ENCODE results near the gene STING1. TPM values are rescaled to one million over a fixed set of nuclear protein-coding genes. Genes with fewer than 3 reads are reported as not detected.

Gene STING1
- total and polyA plus RNA-seq, 7 donors = 4.4 to 13.2 (median 7.1) TPM

- 43 to 87% (median 59%) methylated on average over 1 of the region's 1 CpG for WGBS, 3 donors
- peak overlapping the region; percentile 59 for H3K27ac ChIP-seq
- H3K27me3 ChIP-seq (ENCODE audit: insufficient read depth in 3 of 3, low read length in 2 of 3) = no peaks in the 10 kb centered on the region
Observed at GRCh38 chr5:139460455-139460854, 22.1 kb downstream of the STING1 start.

GRCh38 chr5:139459451-139459934 lies 23.1 kb downstream of the STING1 start:
- peak overlapping the region; percentile 59 for H3K27ac ChIP-seq
- no peaks in the 10 kb centered on the region for H3K4me1 ChIP-seq
- 76 to 81% (median 80%) methylated on average over 8 of the region's 8 CpGs for WGBS, 3 donors
- H3K9me3 ChIP-seq = no peaks in the 10 kb centered on the region
- TF ChIP-seq CTCF (IDR thresholded peaks at IDR 0.05) = no peak
- intact Hi-C loops (cut with DNase I) = loop anchor here in 1 of 2 donors (5.0 kb wide), 1 partner anchor 33 kb away; no protein-coding TSS in a partner anchor
- H3K36me3 ChIP-seq (ENCODE audit: insufficient read depth in 1 of 2, low read depth in 1 of 2) = no peaks in the 10 kb centered on the region
- peak in 1 of 4 donors; percentile 21 for ATAC-seq
- H3K27me3 ChIP-seq (ENCODE audit: insufficient read depth in 3 of 3, low read length in 2 of 3) = no peaks in the 10 kb centered on the region
- H3K4me3 ChIP-seq = peak overlapping the region; percentile 38
- DNase-seq = no peak

More at GRCh38 chr5:139460455-139460854, 22.1 kb downstream of the STING1 start:
- intact Hi-C loops (cut with DNase I) = no loop called here
- H3K36me3 ChIP-seq (ENCODE audit: insufficient read depth in 1 of 2, low read depth in 1 of 2) = no peaks in the 10 kb centered on the region
- DNase-seq = no peak
- peak overlapping the region; percentile 58 for H3K4me3 ChIP-seq
- no peak for ATAC-seq
- H3K4me1 ChIP-seq = no peaks in the 10 kb centered on the region
- no peak for TF ChIP-seq CTCF (IDR thresholded peaks at IDR 0.05)
- H3K9me3 ChIP-seq = no peaks in the 10 kb centered on the region

- intact Hi-C loops (cut with DNase I) = loop anchor here in 1 of 2 donors (5.0 kb wide), 1 partner anchor 34 kb away; no protein-coding TSS in a partner anchor
- no peaks in the 10 kb centered on the region for H3K9me3 ChIP-seq
- no peaks in the 10 kb centered on the region for H3K27me3 ChIP-seq (ENCODE audit: insufficient read depth in 3 of 3, low read length in 2 of 3)
- H3K27ac ChIP-seq = peak overlapping the region; percentile 59
- ATAC-seq = peak in 3 of 4 donors; percentile 41 to 58 (median 41)
- 66 to 71% (median 67%) methylated on average over 8 of the region's 8 CpGs for WGBS, 3 donors
- no peak overlapping the region for H3K4me3 ChIP-seq
- H3K36me3 ChIP-seq (ENCODE audit: insufficient read depth in 1 of 2, low read depth in 1 of 2) = no peaks in the 10 kb centered on the region
- no peak for TF ChIP-seq CTCF (IDR thresholded peaks at IDR 0.05)
- no peak for DNase-seq
- no peaks in the 10 kb centered on the region for H3K4me1 ChIP-seq
Observed at GRCh38 chr5:139458580-139459407, 23.8 kb downstream of the STING1 start.

GRCh38 chr5:139457653-139458306 lies 24.8 kb downstream of the STING1 start:
- Histone ChIP-seq H3K27ac (no peak overlapping the region), H3K4me1 (no peaks in the 10 kb centered on the region), H3K4me3 (no peak overlapping the region), H3K27me3 (ENCODE audit: insufficient read depth in 3 of 3, low read length in 2 of 3) (no peaks in the 10 kb centered on the region), H3K36me3 (ENCODE audit: insufficient read depth in 1 of 2, low read depth in 1 of 2) (no peaks in the 10 kb centered on the region), H3K9me3 (no peaks in the 10 kb centered on the region)
- 89 to 92% (median 92%) methylated on average over 5 of the region's 5 CpGs for WGBS, 3 donors
- TF ChIP-seq CTCF (IDR thresholded peaks at IDR 0.05) = no peak
- no peak for ATAC-seq
- no peak for DNase-seq
- intact Hi-C loops (cut with DNase I) = loop anchor here in 1 of 2 donors (5.0 kb wide), 1 partner anchor 35 kb away; no protein-coding TSS in a partner anchor
